ENCODE data around the gene MYOZ2. TPM values are rescaled to one million over a fixed set of nuclear protein-coding genes. Genes with fewer than 3 reads are reported as not detected.

The MYOZ2 gene
- total and polyA plus RNA-seq, 2 donors (not counting 3 experiments of a cell fraction or from before 2014, with no cell fraction given), result 0.11 to 0.13 TPM

DNA sequence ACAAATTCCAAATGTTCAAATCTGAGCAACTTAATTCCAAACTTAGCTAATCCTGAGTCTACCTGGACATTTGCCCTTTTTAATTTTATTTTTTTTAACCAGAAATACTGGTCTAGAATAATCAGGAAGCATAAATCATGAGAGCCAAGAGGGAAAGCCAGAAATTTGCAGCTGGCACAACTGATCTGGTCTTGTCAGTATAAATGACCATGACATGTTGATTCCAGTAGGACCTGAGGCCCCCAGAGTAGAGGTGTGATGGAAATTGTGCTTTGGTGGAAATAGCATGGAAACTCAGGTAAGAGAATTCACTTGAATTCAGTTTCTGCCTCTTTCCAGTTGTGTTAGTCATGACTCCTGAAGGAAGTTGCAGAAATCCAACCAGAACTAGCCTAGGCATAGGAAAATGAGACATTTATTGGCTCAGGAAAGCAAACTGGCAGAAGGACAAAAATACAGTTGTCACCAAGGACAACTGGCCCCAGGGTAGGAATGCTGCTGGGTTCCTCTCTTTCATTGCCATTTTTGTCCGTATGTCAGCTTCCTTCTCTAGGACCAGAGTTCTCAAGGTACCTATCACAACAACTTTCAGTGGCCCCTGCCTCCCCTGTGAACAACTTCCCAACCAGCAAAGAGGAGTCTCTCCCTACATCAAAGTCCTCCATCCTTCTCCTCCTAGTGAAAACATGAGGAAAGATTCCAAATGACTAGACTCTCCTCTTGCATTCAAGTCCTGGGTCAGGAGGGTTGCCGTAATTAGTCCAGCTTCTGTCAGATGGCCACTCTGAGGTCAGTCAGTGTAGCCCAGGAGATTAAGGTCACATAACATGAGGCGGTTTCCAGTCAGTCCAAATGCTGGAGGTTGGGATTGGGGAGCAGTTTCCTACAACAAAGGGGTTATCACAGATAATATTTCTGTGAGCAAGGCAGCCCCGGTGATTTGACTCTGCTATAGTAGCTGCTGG is 29.3 kb upstream of the MYOZ2 start:
- dilution Hi-C loops (cut with MboI; ENCODE audit: extremely low pct_ligation_motif_present, low sequenced_read_pairs), result no loop called here
- Histone ChIP-seq H3K27ac (ENCODE audit: insufficient read depth, low read depth, low read length) (peak overlapping the region; percentile 0), H3K9ac (replicated peaks; ENCODE audit: extremely low read depth, insufficient read depth, low read length) (no peak overlapping the region), H3K27me3 (ENCODE audit: control insufficient read depth in 2 of 2, insufficient read depth in 2 of 2, low read length in 2 of 2) (no peaks in the 10 kb centered on the region), H3K36me3 (ENCODE audit: control insufficient read depth in 2 of 2, extremely low read depth in 1 of 2, insufficient read depth in 2 of 2, low read length in 2 of 2) (no peaks in the 10 kb centered on the region), H3K9me3 (replicated peaks; ENCODE audit: control insufficient read depth, insufficient read depth, low read length) (no peaks in the 10 kb centered on the region), H2AFZ (ENCODE audit: low read depth, low read length) (peak overlapping the region; percentile 29), H3K4me3 (replicated peaks in 1 of 3; ENCODE audit: insufficient read depth in 1 of 3, low read depth in 1 of 3, low read length in 3 of 3) (no peak overlapping the region), H3K4me1 (ENCODE audit: control insufficient read depth, extremely low read depth, insufficient read depth, low read length) (peaks cover 43% of the 10 kb centered on the region), H3K4me2 (ENCODE audit: insufficient read depth, low read length) (peak overlapping the region; percentile 49), H3K79me2 (ENCODE audit: control insufficient read depth, insufficient read depth, low read length) (no peaks in the 10 kb centered on the region), H4K20me1 (replicated peaks; ENCODE audit: control insufficient read depth, extremely low read depth, insufficient read depth, low read length) (no peaks in the 10 kb centered on the region), H3K9me1 (replicated peaks; ENCODE audit: control insufficient read depth, extremely low read depth, insufficient read depth, low read length) (no peaks in the 10 kb centered on the region)
- TF ChIP-seq GATA2 (IDR thresholded peaks at IDR 0.05; ENCODE audit: insufficient read depth, insufficient read length, low read depth, low read length) (no peak), FOS (IDR thresholded peaks at IDR 0.05; ENCODE audit: borderline replicate concordance, insufficient read depth, low read length) (peak; percentile 42), POLR2AphosphoS5 (IDR thresholded peaks at IDR 0.05; ENCODE audit: insufficient read depth, low read depth, low read length) (no peak)
- TF ChIP-seq, protein P1, sequence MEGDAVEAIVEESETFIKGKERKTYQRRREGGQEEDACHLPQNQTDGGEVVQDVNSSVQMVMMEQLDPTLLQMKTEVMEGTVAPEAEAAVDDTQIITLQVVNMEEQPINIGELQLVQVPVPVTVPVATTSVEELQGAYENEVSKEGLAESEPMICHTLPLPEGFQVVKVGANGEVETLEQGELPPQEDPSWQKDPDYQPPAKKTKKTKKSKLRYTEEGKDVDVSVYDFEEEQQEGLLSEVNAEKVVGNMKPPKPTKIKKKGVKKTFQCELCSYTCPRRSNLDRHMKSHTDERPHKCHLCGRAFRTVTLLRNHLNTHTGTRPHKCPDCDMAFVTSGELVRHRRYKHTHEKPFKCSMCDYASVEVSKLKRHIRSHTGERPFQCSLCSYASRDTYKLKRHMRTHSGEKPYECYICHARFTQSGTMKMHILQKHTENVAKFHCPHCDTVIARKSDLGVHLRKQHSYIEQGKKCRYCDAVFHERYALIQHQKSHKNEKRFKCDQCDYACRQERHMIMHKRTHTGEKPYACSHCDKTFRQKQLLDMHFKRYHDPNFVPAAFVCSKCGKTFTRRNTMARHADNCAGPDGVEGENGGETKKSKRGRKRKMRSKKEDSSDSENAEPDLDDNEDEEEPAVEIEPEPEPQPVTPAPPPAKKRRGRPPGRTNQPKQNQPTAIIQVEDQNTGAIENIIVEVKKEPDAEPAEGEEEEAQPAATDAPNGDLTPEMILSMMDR (IDR thresholded peaks at IDR 0.05; ENCODE audit: extremely low read depth in 1 of 2, insufficient read depth in 1 of 2, low read depth in 1 of 2, low read length in 2 of 2), result no peak
- DNase-seq (ENCODE audit: low read depth, low spot score), result peak; percentile 42
- ChIA-PET POLR2A (interaction anchor here (2.9 kb wide), 1 partner anchor 106 kb away, joined by 8 read pairs; the partner anchor contains the start of gene USP53), CTCF (interaction anchor here (0.9 to 1.4 kb wide), 3 partner anchors 12 to 19 kb away, joined by 3 to 7 read pairs (median 4); no protein-coding TSS in a partner anchor)
- no peak for FAIRE-seq
- intact Hi-C loops (cut with micrococcal nuclease), result loop anchor here (10.0 kb wide), 1 partner anchor 272 kb away; the partner anchor contains the start of gene SEC24D
- no TSS peak for BruUV-seq (replicated peaks)

Data from endothelial cell of umbilical vein (primary cell).